ENCODE data around the gene RAB3C.

DNA sequence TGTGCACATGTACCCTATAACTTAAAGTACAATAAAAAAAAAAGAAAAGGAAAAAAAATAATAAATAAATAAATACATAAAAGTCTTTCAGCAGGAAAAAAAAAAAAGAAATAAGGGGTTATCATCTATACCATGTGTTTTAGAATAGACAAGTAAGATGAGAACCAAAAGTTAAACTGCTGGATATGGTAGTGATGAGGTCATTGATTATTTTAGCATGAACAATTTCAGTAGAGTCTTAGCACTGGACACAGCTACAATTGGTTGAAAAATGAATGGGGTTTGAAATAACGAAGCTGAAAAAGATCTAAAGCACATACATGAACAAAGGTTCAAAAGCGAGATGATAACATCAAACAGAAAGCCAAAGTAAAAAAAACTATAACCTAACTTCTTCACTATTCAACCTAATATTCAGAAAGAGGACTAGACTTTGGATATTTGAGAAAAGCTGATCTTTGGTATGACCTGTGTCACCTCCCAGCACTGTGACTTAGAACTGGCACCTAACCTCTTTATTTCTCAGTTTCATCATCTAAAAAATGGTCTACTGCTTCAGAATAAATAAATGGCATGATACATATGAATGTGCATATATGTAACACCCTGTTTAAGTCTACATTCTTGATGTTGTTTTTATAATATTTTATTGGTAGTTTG lies 133.3 kb downstream of the RAB3C start:
- TF ChIP-seq, protein P1, sequence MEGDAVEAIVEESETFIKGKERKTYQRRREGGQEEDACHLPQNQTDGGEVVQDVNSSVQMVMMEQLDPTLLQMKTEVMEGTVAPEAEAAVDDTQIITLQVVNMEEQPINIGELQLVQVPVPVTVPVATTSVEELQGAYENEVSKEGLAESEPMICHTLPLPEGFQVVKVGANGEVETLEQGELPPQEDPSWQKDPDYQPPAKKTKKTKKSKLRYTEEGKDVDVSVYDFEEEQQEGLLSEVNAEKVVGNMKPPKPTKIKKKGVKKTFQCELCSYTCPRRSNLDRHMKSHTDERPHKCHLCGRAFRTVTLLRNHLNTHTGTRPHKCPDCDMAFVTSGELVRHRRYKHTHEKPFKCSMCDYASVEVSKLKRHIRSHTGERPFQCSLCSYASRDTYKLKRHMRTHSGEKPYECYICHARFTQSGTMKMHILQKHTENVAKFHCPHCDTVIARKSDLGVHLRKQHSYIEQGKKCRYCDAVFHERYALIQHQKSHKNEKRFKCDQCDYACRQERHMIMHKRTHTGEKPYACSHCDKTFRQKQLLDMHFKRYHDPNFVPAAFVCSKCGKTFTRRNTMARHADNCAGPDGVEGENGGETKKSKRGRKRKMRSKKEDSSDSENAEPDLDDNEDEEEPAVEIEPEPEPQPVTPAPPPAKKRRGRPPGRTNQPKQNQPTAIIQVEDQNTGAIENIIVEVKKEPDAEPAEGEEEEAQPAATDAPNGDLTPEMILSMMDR (IDR thresholded peaks at IDR 0.05) = no peak
- TF ChIP-seq POLR2A (IDR thresholded peaks at IDR 0.05) = no peak
